ENCODE data around the gene GPR153.

- TF ChIP-seq POLR2A (IDR thresholded peaks at IDR 0.05): peak in 1 of 2 donors; percentile 13
- peak; percentile 92 to 98 (median 96) for TF ChIP-seq CTCF (IDR thresholded peaks at IDR 0.05)
Observed at GRCh38 chr1:6246497-6247467, 14.1 kb downstream of the GPR153 start.
